NCI-H128 (cell line): ENCODE results near the gene IFIT1.
"Not testable (repeated sequence)": the region's sequence is repeated elsewhere in the genome, so short reads cannot be mapped to it uniquely, and the experiment has no call there.

Experiments used
- DNase-seq: peaks from one replicate; lab custom pipeline; 2025; ENCODE audit not compliant: unreplicated experiment; lab: John Stamatoyannopoulos, UW

IFIT1 gene

DNA sequence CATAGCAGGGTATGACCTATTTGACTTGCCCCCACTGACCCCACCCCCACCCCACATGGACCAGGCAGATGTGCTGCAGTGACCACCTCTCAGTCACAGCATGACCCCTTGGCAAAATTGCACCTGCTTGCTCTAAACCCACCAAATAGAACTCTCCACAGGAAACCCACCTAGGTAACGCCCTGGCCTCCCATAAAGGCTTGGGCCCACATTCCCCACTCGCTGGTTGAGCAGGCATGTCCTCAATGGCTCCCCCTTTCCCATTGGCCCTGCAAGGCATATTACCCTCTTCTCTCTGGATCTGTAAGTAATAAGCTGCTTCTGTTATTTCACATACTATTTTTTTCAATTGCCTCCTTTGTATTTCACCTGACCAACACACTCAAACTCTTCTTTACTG lies 2.7 kb downstream of the IFIT1 start:
- no peak for DNase-seq

DNA sequence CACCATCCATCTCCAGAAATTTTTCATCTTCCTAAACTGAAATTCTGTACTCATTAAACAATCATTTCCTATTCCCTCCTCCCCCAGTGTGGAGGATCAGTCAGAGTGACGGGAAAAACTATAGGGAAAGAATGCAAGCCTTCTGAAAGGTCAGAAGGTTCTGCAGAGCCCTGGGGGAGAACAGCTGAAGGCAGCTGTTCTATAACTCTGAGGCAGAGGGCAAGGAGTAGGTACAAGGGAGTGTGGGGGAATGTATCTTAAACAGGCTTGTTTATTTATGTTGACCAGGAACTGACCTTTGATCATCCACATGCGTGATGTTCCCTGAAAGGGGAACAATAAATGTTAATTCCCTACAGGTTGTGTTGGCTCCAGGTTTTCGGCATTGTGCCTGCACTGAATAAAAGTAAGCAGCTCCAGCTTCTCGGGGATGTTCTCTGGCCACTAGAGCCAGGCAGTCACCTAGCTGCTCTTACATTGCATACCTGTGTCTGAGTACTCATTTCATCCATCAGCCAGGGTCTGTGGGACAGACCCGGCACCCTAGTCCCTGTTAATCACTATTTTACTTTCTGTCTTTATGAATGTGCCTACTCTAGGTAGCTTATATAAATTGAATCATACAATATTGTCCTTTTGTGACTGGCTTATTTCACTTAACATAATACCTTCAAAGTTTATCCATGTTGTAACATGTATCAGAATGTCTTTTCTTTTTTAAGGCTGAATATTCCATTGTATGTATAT lies 5.8 kb downstream of the IFIT1 start:
- DNase-seq = no peak

DNA sequence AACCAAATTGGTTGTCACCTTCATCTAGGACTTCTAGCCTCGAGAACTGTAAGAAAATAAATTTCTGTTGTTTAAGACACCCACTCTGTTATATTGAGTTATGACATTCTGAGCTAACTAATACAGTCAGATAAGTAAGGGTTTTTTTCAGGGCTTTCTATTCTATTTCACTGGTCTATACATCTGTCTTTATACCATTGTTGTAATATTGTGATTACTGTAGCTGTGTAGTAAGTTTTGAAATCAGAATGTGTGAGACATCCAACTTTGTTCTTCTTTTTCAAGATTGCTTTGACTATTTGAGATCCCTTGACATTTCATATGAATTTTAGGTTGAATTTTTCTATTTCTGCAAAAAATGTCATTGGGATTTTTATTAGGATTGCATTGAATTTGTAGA lies 7.5 kb downstream of the IFIT1 start:
- DNase-seq = no peak

DNA sequence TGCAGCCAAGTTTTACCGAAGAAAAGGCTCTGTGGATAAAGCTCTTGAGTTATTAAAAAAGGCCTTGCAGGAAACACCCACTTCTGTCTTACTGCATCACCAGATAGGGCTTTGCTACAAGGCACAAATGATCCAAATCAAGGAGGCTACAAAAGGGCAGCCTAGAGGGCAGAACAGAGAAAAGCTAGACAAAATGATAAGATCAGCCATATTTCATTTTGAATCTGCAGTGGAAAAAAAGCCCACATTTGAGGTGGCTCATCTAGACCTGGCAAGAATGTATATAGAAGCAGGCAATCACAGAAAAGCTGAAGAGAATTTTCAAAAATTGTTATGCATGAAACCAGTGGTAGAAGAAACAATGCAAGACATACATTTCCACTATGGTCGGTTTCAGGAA lies 10.6 kb downstream of the IFIT1 start:
- no peak for DNase-seq

DNA sequence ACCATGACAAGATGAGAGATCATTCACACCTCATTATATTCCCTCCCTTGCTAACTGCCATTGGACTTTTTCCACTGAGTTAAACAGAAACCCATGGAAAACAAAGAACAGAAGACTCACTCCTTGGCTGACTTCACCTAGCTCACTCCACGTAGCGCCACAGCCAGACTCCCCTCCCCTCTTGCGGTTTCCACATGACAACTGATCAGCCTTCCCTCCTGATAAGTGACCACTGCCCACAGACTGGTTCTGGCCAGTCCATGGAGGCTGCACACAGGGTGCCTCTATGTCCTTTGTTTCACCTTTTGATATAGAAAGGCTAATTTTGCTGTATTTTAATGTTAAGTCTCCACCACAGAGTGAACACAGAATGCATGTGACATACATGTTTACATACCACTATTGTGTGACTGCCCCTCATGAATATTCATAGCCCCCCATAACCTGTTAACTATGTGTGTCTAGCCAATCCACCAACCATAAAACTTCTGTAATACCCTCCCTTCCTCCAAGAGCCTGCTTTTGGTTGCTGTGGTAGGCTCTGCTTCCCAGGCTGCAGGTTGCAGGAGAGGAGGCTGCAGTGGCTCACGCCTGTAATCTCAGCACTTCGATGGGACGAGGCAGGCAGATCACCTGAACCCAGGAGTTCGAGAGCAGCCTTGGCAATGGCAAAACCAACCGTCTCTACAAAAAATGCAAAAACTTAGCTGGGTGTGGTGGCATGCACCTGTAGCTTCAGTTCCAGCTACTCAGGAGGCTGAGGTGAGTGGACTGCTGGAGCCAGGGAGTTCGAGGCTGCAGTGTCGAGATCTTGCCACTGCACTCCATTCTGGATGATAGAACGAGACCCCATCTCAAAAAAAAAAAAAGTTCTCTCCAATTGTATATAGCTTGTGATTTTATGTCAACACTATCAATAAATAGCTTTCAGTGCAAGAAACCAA lies 12.0 kb downstream of the IFIT1 start:
- DNase-seq = no peak

- not testable (repeated sequence) for DNase-seq
Observed at GRCh38 chr10:89406178-89406577, 13.8 kb downstream of the IFIT1 start.

- not testable (repeated sequence) for DNase-seq
Observed at GRCh38 chr10:89407792-89408191, 15.4 kb downstream of the IFIT1 start.

GRCh38 chr10:89409282-89409681 lies 16.9 kb downstream of the IFIT1 start:
- DNase-seq = not testable (repeated sequence)

- not testable (repeated sequence) for DNase-seq
Observed at GRCh38 chr10:89410551-89410950, 18.1 kb downstream of the IFIT1 start.

- DNase-seq = not testable (repeated sequence)
Observed at GRCh38 chr10:89411135-89411534, 18.7 kb downstream of the IFIT1 start.

GRCh38 chr10:89412276-89412675 lies 19.9 kb downstream of the IFIT1 start:
- not testable (repeated sequence) for DNase-seq

- DNase-seq = no peak
Observed at GRCh38 chr10:89413398-89413912, 21.0 kb downstream of the IFIT1 start.

- DNase-seq = no peak
Observed at GRCh38 chr10:89414146-89414878, 21.9 kb downstream of the IFIT1 start, which contains the start of gene IFIT5. Gene IFIT5, plus strand, starts transcription at chr10:89414568. Its CDS starts 231 bp downstream, at chr10:89414799.

DNA sequence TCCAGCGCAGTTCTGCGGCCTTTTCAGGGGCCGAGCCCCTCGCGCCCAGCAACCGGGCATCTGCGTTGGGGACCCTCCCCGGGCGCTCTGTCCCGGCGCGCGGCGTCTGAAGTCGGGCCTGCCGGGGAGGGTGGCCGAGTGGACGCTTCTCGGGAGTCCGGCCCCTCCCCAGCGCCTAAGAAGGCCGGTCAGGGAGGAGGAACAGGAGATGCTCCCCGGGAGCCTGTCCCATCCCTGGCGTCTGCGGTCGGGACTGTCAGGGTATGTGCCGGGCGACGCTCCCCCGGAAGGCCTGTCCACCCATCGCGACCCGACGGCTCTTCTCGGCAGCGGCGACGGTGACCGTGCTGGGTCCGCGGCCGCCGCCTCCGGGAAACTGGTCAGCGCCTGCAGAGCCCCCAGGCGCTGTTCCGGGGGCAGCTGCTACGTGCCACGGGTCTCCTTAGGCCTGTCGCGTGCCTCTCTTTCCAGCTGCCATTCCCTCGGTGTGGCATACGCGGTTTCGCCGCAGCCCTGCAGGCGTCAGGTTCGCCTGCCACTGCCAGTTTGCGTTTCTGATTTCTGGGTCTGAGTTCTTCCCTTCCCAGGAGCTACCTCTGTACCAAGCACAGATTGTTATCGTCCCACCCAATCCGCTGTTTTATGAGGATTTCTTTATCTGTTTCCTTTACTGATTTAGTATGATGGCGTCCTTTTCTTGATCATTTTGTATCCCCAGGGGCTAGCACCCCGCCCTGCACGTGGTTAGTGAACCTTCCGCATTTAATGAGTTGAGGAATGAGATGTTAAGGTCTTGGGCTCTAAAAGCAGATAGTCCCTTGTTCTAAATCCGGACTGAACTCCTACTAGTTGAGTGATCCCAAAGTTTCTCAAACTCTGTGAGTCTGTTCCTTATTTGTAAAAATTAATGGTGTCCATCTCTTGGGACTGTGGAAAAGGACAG lies 22.7 kb downstream of the IFIT1 start:
- no peak for DNase-seq

DNA sequence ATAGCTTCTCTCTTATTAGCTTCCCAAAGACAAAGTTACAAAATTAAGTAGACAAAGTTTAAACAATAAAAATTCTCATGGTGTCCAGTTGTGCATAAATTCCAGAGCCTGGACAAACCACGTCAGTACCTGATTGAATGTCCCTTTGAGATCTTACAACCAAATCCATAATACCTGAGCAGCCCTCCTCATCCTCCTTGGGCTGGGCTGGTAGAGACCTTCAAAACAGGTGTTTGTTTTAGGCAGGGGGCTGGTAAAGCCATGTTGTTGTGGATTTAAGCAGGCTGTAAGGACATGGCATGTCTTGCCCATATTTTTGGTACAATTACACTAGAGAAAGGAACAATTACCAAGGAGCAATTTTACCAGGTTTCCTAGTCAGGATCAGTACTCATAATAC lies 24.0 kb downstream of the IFIT1 start:
- no peak for DNase-seq

- DNase-seq = no peak
Observed at GRCh38 chr10:89419548-89419947, 27.1 kb downstream of the IFIT1 start.

- DNase-seq = no peak
Observed at GRCh38 chr10:89421018-89421476, 28.6 kb downstream of the IFIT1 start.

- no peak for DNase-seq
Observed at GRCh38 chr10:89425000-89425399, 32.6 kb downstream of the IFIT1 start.

- peak; percentile 15 for DNase-seq
Observed at GRCh38 chr10:89426230-89426868, 33.9 kb downstream of the IFIT1 start.
